Trophoblast cell (in vitro differentiated cells and primary cell): ENCODE measurements around the gene FAM47E.
A peak's percentile ranks its signal among the peaks of the same experiment; 100 is the strongest.

Experiments used
- DNase-seq, 2 donors: peaks; one replicate each; pipeline ENCODE4 v3.0.0-alpha.2; 2016
- H2AFZ ChIP-seq: 2 replicates; pipeline ENCODE4 v1.6.1; 2013; ENCODE audit warnings: low read length, moderate library complexity, mild to moderate bottlenecking; ENCODE audit not compliant: insufficient read depth, poor library complexity
- H2AK5ac ChIP-seq: 2 replicates; pipeline ENCODE4 v1.6.1; 2013; ENCODE audit warnings: mild to moderate bottlenecking, low read length
- H2BK120ac ChIP-seq: 2 replicates; pipeline ENCODE4 v1.6.1; 2013; ENCODE audit warnings: low read length, mild to moderate bottlenecking, moderate library complexity; ENCODE audit not compliant: insufficient read depth, poor library complexity
- H2BK12ac ChIP-seq: 2 replicates; pipeline ENCODE4 v1.6.1; 2013; ENCODE audit warnings: mild to moderate bottlenecking, low read length, moderate library complexity
- H2BK5ac ChIP-seq: 2 replicates; pipeline ENCODE4 v1.6.1; 2013; ENCODE audit warnings: low read length, low read depth, moderate library complexity, mild to moderate bottlenecking; ENCODE audit not compliant: poor library complexity
- H3K14ac ChIP-seq: 2 replicates; pipeline ENCODE4 v1.6.1; 2013; ENCODE audit warnings: mild to moderate bottlenecking, low read length
- H3K18ac ChIP-seq: 2 replicates; pipeline ENCODE4 v1.6.1; 2013; ENCODE audit warnings: mild to moderate bottlenecking, low read length
- H3K23ac ChIP-seq: 2 replicates; pipeline ENCODE4 v1.6.1; 2013; ENCODE audit warnings: low read length
- H3K27ac ChIP-seq: 2 replicates; pipeline ENCODE4 v1.5.1; 2013; ENCODE audit warnings: low read depth, mild to moderate bottlenecking, inconsistent platforms, low read length, moderate library complexity
- H3K27me3 ChIP-seq: 2 replicates; pipeline ENCODE4 v1.6.1; 2013; ENCODE audit warnings: inconsistent platforms, mild to moderate bottlenecking, low read length, moderate library complexity; ENCODE audit not compliant: insufficient read depth
- H3K36me3 ChIP-seq, 2 experiments: 1 replicate in 1 of 2; 2 replicates in 1 of 2; pipeline ENCODE4 v1.6.1; 2013; ENCODE audit warnings: low read length in 2 of 2, mild to moderate bottlenecking in 2 of 2, moderate library complexity in 1 of 2; ENCODE audit not compliant: insufficient read depth in 2 of 2, control insufficient read depth in 1 of 2
- H3K4ac ChIP-seq: 2 replicates; pipeline ENCODE4 v1.6.1; 2013; ENCODE audit warnings: low read depth, mild to moderate bottlenecking, low read length, moderate library complexity
- H3K4me1 ChIP-seq, 2 experiments: 1 replicate in 1 of 2; 2 replicates in 1 of 2; pipeline ENCODE4 v1.6.1; 2013; ENCODE audit warnings: low read length in 2 of 2, mild to moderate bottlenecking in 2 of 2, moderate library complexity in 1 of 2; ENCODE audit not compliant: insufficient read depth in 2 of 2, control insufficient read depth in 1 of 2
- H3K4me2 ChIP-seq: 2 replicates; pipeline ENCODE4 v1.6.1; 2013; ENCODE audit warnings: inconsistent platforms, mild to moderate bottlenecking, low read length, moderate library complexity
- H3K4me3 ChIP-seq: 2 replicates; pipeline ENCODE4 v1.5.1; 2013; ENCODE audit warnings: mild to moderate bottlenecking, low read depth, low read length, inconsistent platforms
- H3K79me1 ChIP-seq: one replicate; pipeline ENCODE4 v1.6.1; 2013; ENCODE audit warnings: low read length
- H3K79me2 ChIP-seq: 2 replicates; pipeline ENCODE4 v1.6.1; 2013; ENCODE audit warnings: low read length, mild to moderate bottlenecking; ENCODE audit not compliant: control insufficient read depth, insufficient read depth, poor library complexity
- H3K9ac ChIP-seq: 2 replicates; pipeline ENCODE4 v1.6.1; 2013; ENCODE audit warnings: mild to moderate bottlenecking, low read length
- H3K9me3 ChIP-seq: 2 replicates; pipeline ENCODE4 v1.6.1; 2013; ENCODE audit warnings: low read depth, mild to moderate bottlenecking, control low read depth, inconsistent platforms, low read length; ENCODE audit not compliant: insufficient read depth
- H4K12ac ChIP-seq: 2 replicates; pipeline ENCODE4 v1.6.1; 2013; ENCODE audit warnings: low read depth, mild to moderate bottlenecking, low read length, moderate library complexity
- H4K8ac ChIP-seq: 2 replicates; pipeline ENCODE4 v1.6.1; 2013; ENCODE audit warnings: low read depth, mild to moderate bottlenecking, low read length, moderate library complexity
- H4K91ac ChIP-seq: one replicate; pipeline ENCODE4 v1.6.1; 2013; ENCODE audit warnings: low read depth, mild to moderate bottlenecking, low read length, moderate library complexity
- WGBS: extraction: QIAGEN DNeasy Blood & Tissue Kit; methylation state at CpG from one replicate; pipeline ENCODE4 v1.1.7; 2013; ENCODE audit warnings: missing lambda C conversion rate; ENCODE audit not compliant: insufficient read length, insufficient coverage; ENCODE audit errors: extremely low coverage; 5-methylcytosine and 5-hydroxymethylcytosine counted together

The FAM47E gene

GRCh38 chr4:76302826-76303438 is 51.4 kb downstream of the FAM47E start:
- Histone ChIP-seq H2BK120ac (no peak overlapping the region), H4K8ac (no peak overlapping the region), H3K27me3 (no peaks in the 10 kb centered on the region), H3K36me3 (no peaks in the 10 kb centered on the region), H3K14ac (no peak overlapping the region), H3K27ac (no peak overlapping the region), H2BK5ac (no peak overlapping the region), H4K91ac (no peak overlapping the region), H3K4me3 (no peak overlapping the region), H3K4ac (no peak overlapping the region), H3K23ac (no peak overlapping the region), H2AK5ac (no peak overlapping the region), H2BK12ac (no peak overlapping the region), H3K9me3 (peaks cover 1% of the 10 kb centered on the region), H3K79me2 (peaks cover 5% of the 10 kb centered on the region), H3K18ac (no peak overlapping the region), H4K12ac (no peak overlapping the region), H3K9ac (no peak overlapping the region), H3K79me1 (peaks cover 11% of the 10 kb centered on the region), H2AFZ (no peak overlapping the region), H3K4me1 (peaks cover 4 to 9% of the 10 kb centered on the region in 2 experiments), H3K4me2 (no peak overlapping the region)
- DNase-seq = peak in 1 of 2 donors; percentile 9
- no CpG with 5 or more reads among the region's 3 CpGs for WGBS

GRCh38 chr4:76305033-76305687 is 53.6 kb downstream of the FAM47E start:
- H4K8ac ChIP-seq = no peak overlapping the region
- H2AFZ ChIP-seq = no peak overlapping the region
- no peak overlapping the region for H4K91ac ChIP-seq
- no peak overlapping the region for H3K4ac ChIP-seq
- no peak overlapping the region for H3K27ac ChIP-seq
- WGBS = no CpG with 5 or more reads among the region's 7 CpGs
- peaks cover 11% of the 10 kb centered on the region for H3K79me1 ChIP-seq
- H4K12ac ChIP-seq = no peak overlapping the region
- no peak overlapping the region for H2BK120ac ChIP-seq
- peaks cover 5% of the 10 kb centered on the region for H3K79me2 ChIP-seq
- no peak overlapping the region for H3K4me3 ChIP-seq
- H3K27me3 ChIP-seq = no peaks in the 10 kb centered on the region
- H3K4me1 ChIP-seq = peaks cover 6 to 9% of the 10 kb centered on the region in 2 experiments
- no peak for DNase-seq
- H3K14ac ChIP-seq = no peak overlapping the region
- no peak overlapping the region for H2AK5ac ChIP-seq
- no peak overlapping the region for H2BK12ac ChIP-seq
- H3K23ac ChIP-seq = no peak overlapping the region
- H2BK5ac ChIP-seq = no peak overlapping the region
- no peak overlapping the region for H3K9ac ChIP-seq
- H3K4me2 ChIP-seq = no peak overlapping the region
- H3K9me3 ChIP-seq = no peaks in the 10 kb centered on the region
- no peak overlapping the region for H3K18ac ChIP-seq
- H3K36me3 ChIP-seq = peaks cover 3 to 4% of the 10 kb centered on the region in 2 experiments

- peak within 1 kb of the TSS; percentile 95 for H3K4me2 ChIP-seq
- no peaks in the 10 kb centered on the region for H3K27me3 ChIP-seq
- DNase-seq = peak; percentile 85 to 88
- H3K4me3 ChIP-seq = peak within 1 kb of the TSS; percentile 81
- peak within 1 kb of the TSS; percentile 21 for H2BK120ac ChIP-seq
- H2BK5ac ChIP-seq = peak within 1 kb of the TSS; percentile 22
- H3K14ac ChIP-seq = peak within 1 kb of the TSS; percentile 58
- peak within 1 kb of the TSS; percentile 60 for H3K9ac ChIP-seq
- peak within 1 kb of the TSS; percentile 90 for H2AFZ ChIP-seq
- H3K4ac ChIP-seq = peak within 1 kb of the TSS; percentile 17
- H3K27ac ChIP-seq = peak within 1 kb of the TSS; percentile 20
- no peaks in the 10 kb centered on the region for H3K9me3 ChIP-seq
- H3K4me1 ChIP-seq = peaks cover 6 to 9% of the 10 kb centered on the region in 2 experiments
- H2BK12ac ChIP-seq = no peak within 1 kb of the TSS
- peak within 1 kb of the TSS; percentile 47 for H4K91ac ChIP-seq
- peak within 1 kb of the TSS; percentile 45 for H2AK5ac ChIP-seq
- WGBS = no CpG with 5 or more reads among the region's 85 CpGs
- H3K79me1 ChIP-seq = peaks cover 11% of the 10 kb centered on the region
- peak within 1 kb of the TSS; percentile 58 for H4K12ac ChIP-seq
- no peak within 1 kb of the TSS for H3K23ac ChIP-seq
- H3K36me3 ChIP-seq = peaks cover 3 to 4% of the 10 kb centered on the region in 2 experiments
- peaks cover 5% of the 10 kb centered on the region for H3K79me2 ChIP-seq
- peak within 1 kb of the TSS; percentile 33 for H3K18ac ChIP-seq
- peak within 1 kb of the TSS; percentile 90 for H4K8ac ChIP-seq
These were observed 54.7 kb downstream of the FAM47E start, which contains the start of gene STBD1 for GRCh38 chr4:76305971-76306881. Gene STBD1, plus strand, starts transcription at chr4:76306733. Its CDS starts 37 bp downstream, at chr4:76306770.
